B cell (primary cell): ENCODE data around the gene LAMB1. TPM values are rescaled to one million over a fixed set of nuclear protein-coding genes. Genes with fewer than 3 reads are reported as not detected.

Experiments
- ATAC-seq: fragments of 200-7000 bp; cut with Tn5 transposase; one replicate; pipeline ENCODE4 v1.10.0; 2021; ENCODE audit warnings: low read depth, mild to moderate bottlenecking, moderate number of reproducible peaks, moderate library complexity
- CTCF ChIA-PET: fragments of 350-600 bp; sonication (Branson Sonifier 250); formaldehyde crosslinking; loops from one replicate; lab custom pipeline; 2021; ENCODE audit warnings: antibody characterized with exemption, inconsistent platforms; lab: Charles Lee
- POLR2A ChIA-PET: fragments of 350-600 bp; sonication (Branson Sonifier 250); formaldehyde crosslinking; loops from one replicate; lab custom pipeline; 2021; ENCODE audit warnings: antibody characterized with exemption; lab: Charles Lee
- DNase-seq: peaks from one replicate; pipeline ENCODE4 v3.0.0; 2013
- H2AFZ ChIP-seq: 2 replicates; pipeline ENCODE4 v1.6.1; 2012; ENCODE audit warnings: mild to moderate bottlenecking, low read depth, low read length; ENCODE audit not compliant: insufficient read depth, poor library complexity, severe bottlenecking
- H3K27ac ChIP-seq, 2 donors: 1 replicate in 1 of 2; 2 replicates in 1 of 2; pipeline ENCODE4 v1.5.1; 2012 to 2013; ENCODE audit warnings: low read length in 2 of 2, mild to moderate bottlenecking in 2 of 2, moderate library complexity in 1 of 2
- H3K27me3 ChIP-seq, 4 experiments: fragments of 200-600 bp in 1 of 4; sonication (generic) in 1 of 4; replicated peaks in 1 of 4; 1 replicate in 2 of 4; 2 replicates in 2 of 4; pipeline versions ENCODE4 v1.6.1 to v1.7.0; 2013 to 2016; ENCODE audit warnings: low read length in 3 of 4, mild to moderate bottlenecking in 2 of 4, mixed read lengths in 1 of 4, moderate library complexity in 1 of 4; ENCODE audit not compliant: insufficient read depth in 4 of 4, control insufficient read depth in 3 of 4; ENCODE audit errors: control extremely low read depth in 1 of 4
- H3K36me3 ChIP-seq, 2 experiments: replicated peaks in 1 of 2; 1 replicate in 1 of 2; 2 replicates in 1 of 2; pipeline versions ENCODE4 v1.6.1 to v1.7.1; 2013; ENCODE audit warnings: low read length in 1 of 2; ENCODE audit not compliant: insufficient read depth in 2 of 2, control insufficient read depth in 1 of 2; ENCODE audit errors: control extremely low read depth in 1 of 2, extremely low read depth in 1 of 2
- H3K4me1 ChIP-seq, 2 donors: fragments of 200-600 bp in 1 of 2; sonication (generic) in 1 of 2; 1 replicate in 1 of 2; 2 replicates in 1 of 2; pipeline versions ENCODE4 v1.5.1 to v1.6.1; 2013 to 2017; ENCODE audit warnings: low read length in 2 of 2; ENCODE audit not compliant: control insufficient read depth in 2 of 2, insufficient read depth in 2 of 2
- H3K4me2 ChIP-seq: replicated peaks from 2 replicates; pipeline ENCODE3; 2012; ENCODE audit warnings: mild to moderate bottlenecking, low read depth, low read length; ENCODE audit not compliant: poor library complexity, severe bottlenecking
- H3K4me3 ChIP-seq, 5 experiments: fragments of 200-600 bp in 1 of 5; sonication (generic) in 1 of 5; 1 replicate in 3 of 5; 2 replicates in 2 of 5; pipeline versions ENCODE4 v1.5.1 to v1.7.0; 2011 to 2016; ENCODE audit warnings: low read length in 4 of 5, mild to moderate bottlenecking in 4 of 5, low read depth in 2 of 5, control low read depth in 1 of 5, moderate library complexity in 1 of 5; ENCODE audit not compliant: insufficient read depth in 1 of 5; ENCODE audit errors: control extremely low read depth in 1 of 5, extremely low read depth in 1 of 5
- H3K79me2 ChIP-seq: fragments of 200-600 bp; sonication (generic); one replicate; pipeline ENCODE4 v1.6.0; 2016; ENCODE audit warnings: low read length; ENCODE audit not compliant: control insufficient read depth, insufficient read depth
- H3K9ac ChIP-seq: fragments of 200-600 bp; sonication (generic); 2 replicates; pipeline ENCODE4 v1.6.1; 2017; ENCODE audit warnings: mild to moderate bottlenecking, low read length, moderate library complexity
- H3K9me3 ChIP-seq, 3 donors: one replicate each; pipeline versions ENCODE4 v1.6.1 to v1.7.1; 2013; ENCODE audit warnings: low read length in 2 of 3; ENCODE audit not compliant: control insufficient read depth in 2 of 3, insufficient read depth in 1 of 3; ENCODE audit errors: control extremely low read depth in 1 of 3
- H4K20me1 ChIP-seq: 2 replicates; pipeline ENCODE4 v1.6.0; 2012; ENCODE audit warnings: mild to moderate bottlenecking, low read length; ENCODE audit not compliant: insufficient read depth, control insufficient read depth, poor library complexity, severe bottlenecking
- H3K27ac Mint-ChIP-seq: one replicate; pipeline ENCODE4 v1.8.0; 2021; ENCODE audit warnings: mixed read lengths
- H3K27me3 Mint-ChIP-seq: one replicate; pipeline ENCODE4 v1.8.0; 2021; ENCODE audit warnings: mixed read lengths
- H3K4me1 Mint-ChIP-seq: one replicate; pipeline ENCODE4 v1.8.0; 2021; ENCODE audit warnings: mixed read lengths
- H3K4me3 Mint-ChIP-seq: one replicate; pipeline ENCODE4 v1.8.0; 2021; ENCODE audit warnings: mixed read lengths
- H3K9me3 Mint-ChIP-seq: one replicate; pipeline ENCODE4 v1.8.0; 2022; ENCODE audit warnings: mixed read lengths; ENCODE audit not compliant: insufficient read depth
- CTCF ChIP-seq: fragments of 200-600 bp; IDR thresholded peaks from one replicate; pipeline ENCODE4 v1.8.0; 2022; ENCODE audit warnings: antibody characterized with exemption, mild to moderate bottlenecking
- EZH2 ChIP-seq: IDR thresholded peaks from 2 replicates; pipeline ENCODE4 v1.6.1; 2012; ENCODE audit warnings: borderline replicate concordance, low read depth, mild to moderate bottlenecking, moderate library complexity, low read length; ENCODE audit not compliant: insufficient read depth, poor library complexity, severe bottlenecking
- WGBS: methylation state at CpG from one replicate; pipeline ENCODE4 v1.1.5; 2013; ENCODE audit warnings: missing lambda C conversion rate; ENCODE audit not compliant: insufficient coverage; 5-methylcytosine and 5-hydroxymethylcytosine counted together
- intact Hi-C: fragments of 100-400 bp; cut with micrococcal nuclease; formaldehyde crosslinking; loops from one replicate; pipeline ENCODE4 v1.10.0; 2022
- polyA plus RNA-seq: library from polyadenylated mRNA; depleted of rRNA; stranded (reverse); fragments of >200 nt; gene quantifications from 2 replicates; pipeline ENCODE4 v1.2.3, GENCODE V29; 2012
- total RNA-seq, 2 donors: library from RNA; stranded (reverse); fragments of 120-200 nt in 1 of 2; gene quantifications; 1 replicate in 1 of 2; 2 replicates in 1 of 2; pipeline versions ENCODE4 v1.2.3 to v1.2.4, GENCODE V29; 2013 to 2022

LAMB1 gene
- total and polyA plus RNA-seq, 2 donors (not counting 1 experiment from before 2014, with no cell fraction given) = not detected

GRCh38 chr7:108000875-108001763 lies 1.8 kb downstream of the LAMB1 start:
- no peaks in the 10 kb centered on the region for H3K9me3 Mint-ChIP-seq
- POLR2A ChIA-PET = no interaction called here
- no peak for TF ChIP-seq CTCF
- TF ChIP-seq EZH2 = no peak
- Histone ChIP-seq H3K27ac (no peak overlapping the region), H3K4me1 (peaks cover 21 to 30% of the 10 kb centered on the region in 2 donors), H4K20me1 (no peaks in the 10 kb centered on the region), H3K36me3 (no peaks in the 10 kb centered on the region), H3K4me3 (no peak overlapping the region), H3K9ac (peak overlapping the region; percentile 15), H2AFZ (peak overlapping the region; percentile 22), H3K4me2 (peak overlapping the region; percentile 66), H3K79me2 (no peaks in the 10 kb centered on the region), H3K27me3 (peaks cover 0 to 58% (median 27%) of the 10 kb centered on the region in 4 experiments), H3K9me3 (peaks cover 0 to 6% (median 0%) of the 10 kb centered on the region in 3 donors)
- ATAC-seq (no peak), DNase-seq (no peak)
- no peak overlapping the region for H3K27ac Mint-ChIP-seq
- peaks cover 66% of the 10 kb centered on the region for H3K27me3 Mint-ChIP-seq
- WGBS = 9% methylated on average over 32 of the region's 37 CpGs
- H3K4me1 Mint-ChIP-seq = peaks cover 21% of the 10 kb centered on the region
- intact Hi-C loops = no loop called here
- CTCF ChIA-PET = no interaction called here
- peak overlapping the region; percentile 48 for H3K4me3 Mint-ChIP-seq
